ENCODE results near the gene FAM53C. TPM values are rescaled to one million over a fixed set of nuclear protein-coding genes. Genes with fewer than 3 reads are reported as not detected.

The FAM53C gene
- 26.7 TPM for total RNA-seq
- long read RNA-seq, full-length matches to known transcripts: 20 of 64 reads
- long read RNA-seq, partial matches to known transcripts: 27 of 64 reads
- long read RNA-seq, other reads (novel, unspliced or antisense): 17 of 64 reads

DNA sequence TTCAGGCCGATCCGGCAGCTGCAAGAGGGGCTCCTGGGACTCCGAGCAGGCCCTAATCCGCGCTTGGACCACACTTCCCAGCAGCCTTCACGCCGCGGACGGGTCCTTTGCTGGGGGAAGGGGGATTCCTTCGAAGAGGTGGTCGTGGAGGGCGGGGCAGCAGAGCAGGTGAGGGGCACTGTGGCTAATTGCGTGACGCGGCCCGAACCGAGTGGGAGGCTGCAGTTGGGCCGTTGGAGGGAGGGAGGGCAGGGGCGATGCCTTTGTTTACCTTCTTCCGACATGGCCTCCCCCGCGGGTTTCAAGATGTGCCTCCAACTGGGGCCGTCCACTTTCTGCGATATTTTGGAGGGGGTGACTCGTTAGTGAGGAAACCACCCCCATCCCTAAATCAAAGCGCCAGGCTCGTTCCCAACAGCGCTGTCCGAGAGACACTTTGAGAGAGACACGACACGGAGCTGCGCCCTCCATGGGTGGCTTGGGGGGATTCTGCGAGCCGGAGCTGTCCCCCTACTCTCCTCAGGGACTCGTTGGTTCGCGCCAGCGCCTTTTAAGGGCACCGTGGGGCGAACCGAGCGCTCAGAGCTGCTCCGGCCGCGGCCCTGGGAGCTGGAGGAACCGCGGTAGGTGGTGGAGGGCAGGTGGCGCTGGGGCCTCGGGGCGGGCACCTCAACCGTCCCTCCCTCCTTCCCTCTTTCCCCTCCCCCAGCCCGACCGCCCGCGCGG is at the start of gene FAM53C:
FAM53C (plus strand) TSS at position 582 of the 726 bp plus-strand sequence. CDS start 3,070 bp downstream, outside the sequence.
- Histone ChIP-seq H3K27me3 (ENCODE audit: low read depth) (no peaks in the 10 kb centered on the region), H3K27ac (replicated peaks) (peak within 1 kb of the TSS; percentile 97), H3K4me1 (peaks cover 38% of the 10 kb centered on the region), H3K4me3 (peak within 1 kb of the TSS; percentile 93), H3K36me3 (peaks cover 20% of the 10 kb centered on the region), H3K9me3 (replicated peaks) (no peaks in the 10 kb centered on the region)
- intact Hi-C loops (cut with micrococcal nuclease): no loop called here
- DNase-seq: peak; percentile 91
- TF ChIP-seq, protein P1, sequence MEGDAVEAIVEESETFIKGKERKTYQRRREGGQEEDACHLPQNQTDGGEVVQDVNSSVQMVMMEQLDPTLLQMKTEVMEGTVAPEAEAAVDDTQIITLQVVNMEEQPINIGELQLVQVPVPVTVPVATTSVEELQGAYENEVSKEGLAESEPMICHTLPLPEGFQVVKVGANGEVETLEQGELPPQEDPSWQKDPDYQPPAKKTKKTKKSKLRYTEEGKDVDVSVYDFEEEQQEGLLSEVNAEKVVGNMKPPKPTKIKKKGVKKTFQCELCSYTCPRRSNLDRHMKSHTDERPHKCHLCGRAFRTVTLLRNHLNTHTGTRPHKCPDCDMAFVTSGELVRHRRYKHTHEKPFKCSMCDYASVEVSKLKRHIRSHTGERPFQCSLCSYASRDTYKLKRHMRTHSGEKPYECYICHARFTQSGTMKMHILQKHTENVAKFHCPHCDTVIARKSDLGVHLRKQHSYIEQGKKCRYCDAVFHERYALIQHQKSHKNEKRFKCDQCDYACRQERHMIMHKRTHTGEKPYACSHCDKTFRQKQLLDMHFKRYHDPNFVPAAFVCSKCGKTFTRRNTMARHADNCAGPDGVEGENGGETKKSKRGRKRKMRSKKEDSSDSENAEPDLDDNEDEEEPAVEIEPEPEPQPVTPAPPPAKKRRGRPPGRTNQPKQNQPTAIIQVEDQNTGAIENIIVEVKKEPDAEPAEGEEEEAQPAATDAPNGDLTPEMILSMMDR (IDR thresholded peaks at IDR 0.05; ENCODE audit: borderline replicate concordance): no peak

DNA sequence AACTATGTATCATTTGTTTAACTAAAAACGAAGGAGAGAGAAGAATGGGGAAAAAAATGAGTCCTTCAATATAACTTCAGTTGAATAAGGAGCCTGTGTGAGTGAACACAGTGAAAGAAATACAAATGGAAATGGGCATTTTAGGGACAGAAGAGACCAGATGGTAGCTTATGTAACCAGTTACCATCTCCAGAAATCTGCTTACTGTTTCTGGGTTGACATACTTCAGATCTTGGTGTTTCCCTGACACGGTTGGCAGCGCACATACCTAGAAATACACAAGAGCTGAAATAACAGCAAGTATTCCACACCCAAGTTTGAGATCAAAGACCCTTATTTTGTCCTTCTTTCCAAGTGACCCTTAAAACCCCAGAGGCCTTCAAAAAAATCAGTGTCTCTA is 48.8 kb upstream of the FAM53C start:
- Histone ChIP-seq H3K27ac (replicated peaks) (no peak overlapping the region), H3K27me3 (ENCODE audit: low read depth) (no peaks in the 10 kb centered on the region), H3K4me1 (peaks cover 11% of the 10 kb centered on the region), H3K4me3 (no peak overlapping the region), H3K36me3 (no peaks in the 10 kb centered on the region), H3K9me3 (replicated peaks) (no peaks in the 10 kb centered on the region)
- DNase-seq: no peak
- TF ChIP-seq, protein P1 (IDR thresholded peaks at IDR 0.05; ENCODE audit: borderline replicate concordance): no peak
- intact Hi-C loops (cut with micrococcal nuclease): no loop called here

DNA sequence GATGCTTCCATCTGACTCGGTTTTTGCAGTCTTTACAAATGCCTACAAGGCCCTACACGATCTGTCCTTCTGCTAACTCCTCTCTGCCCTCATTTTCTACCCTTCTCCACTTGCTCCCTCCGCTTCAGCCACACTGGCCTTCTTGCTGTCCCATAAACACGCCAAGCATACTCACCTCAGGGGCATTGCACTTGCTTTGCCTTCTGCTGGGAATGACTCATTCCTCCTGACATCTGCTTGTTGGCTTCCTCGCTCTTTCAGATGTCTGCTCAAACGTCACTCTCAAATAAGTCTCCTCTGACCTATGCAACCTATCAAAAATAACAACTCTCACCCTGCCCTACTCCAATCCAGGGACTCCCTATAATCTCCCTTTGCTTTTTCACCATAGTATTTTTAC is 34.7 kb upstream of the FAM53C start:
- TF ChIP-seq, protein P1 (IDR thresholded peaks at IDR 0.05; ENCODE audit: borderline replicate concordance): no peak
- H3K4me1 ChIP-seq: peaks cover 4% of the 10 kb centered on the region
- H3K4me3 ChIP-seq: no peak overlapping the region
- no peaks in the 10 kb centered on the region for H3K36me3 ChIP-seq
- H3K27me3 ChIP-seq (ENCODE audit: low read depth): no peaks in the 10 kb centered on the region
- no peak for DNase-seq
- H3K27ac ChIP-seq (replicated peaks): no peak overlapping the region
- intact Hi-C loops (cut with micrococcal nuclease): no loop called here
- no peaks in the 10 kb centered on the region for H3K9me3 ChIP-seq (replicated peaks)

DNA sequence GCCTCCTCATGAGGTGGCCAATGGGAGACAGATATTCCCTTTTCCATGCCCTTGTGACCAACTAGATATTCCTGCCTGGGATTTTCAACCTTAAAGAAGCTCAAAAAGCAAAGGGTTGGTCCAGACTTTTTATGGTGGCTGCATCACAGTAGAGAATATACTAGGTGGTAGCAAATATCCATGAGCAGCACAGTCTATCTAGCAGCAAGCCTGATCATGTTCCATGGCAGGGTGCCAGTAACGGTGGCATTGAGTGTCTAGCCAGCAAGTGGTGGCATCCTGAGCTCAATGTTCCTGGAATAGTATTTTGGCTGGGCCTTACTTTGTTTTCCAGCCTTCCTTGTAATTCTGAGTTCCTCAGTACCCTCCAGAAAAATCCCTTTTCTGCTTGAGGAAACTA is 32.3 kb upstream of the FAM53C start:
- H3K9me3 ChIP-seq (replicated peaks): no peaks in the 10 kb centered on the region
- peaks cover 4% of the 10 kb centered on the region for H3K4me1 ChIP-seq
- intact Hi-C loops (cut with micrococcal nuclease): no loop called here
- peak; percentile 79 for DNase-seq
- H3K4me3 ChIP-seq: no peak overlapping the region
- no peaks in the 10 kb centered on the region for H3K27me3 ChIP-seq (ENCODE audit: low read depth)
- TF ChIP-seq, protein P1 (IDR thresholded peaks at IDR 0.05; ENCODE audit: borderline replicate concordance): peak; percentile 29
- peak overlapping the region; percentile 62 for H3K27ac ChIP-seq (replicated peaks)
- H3K36me3 ChIP-seq: no peaks in the 10 kb centered on the region

DNA sequence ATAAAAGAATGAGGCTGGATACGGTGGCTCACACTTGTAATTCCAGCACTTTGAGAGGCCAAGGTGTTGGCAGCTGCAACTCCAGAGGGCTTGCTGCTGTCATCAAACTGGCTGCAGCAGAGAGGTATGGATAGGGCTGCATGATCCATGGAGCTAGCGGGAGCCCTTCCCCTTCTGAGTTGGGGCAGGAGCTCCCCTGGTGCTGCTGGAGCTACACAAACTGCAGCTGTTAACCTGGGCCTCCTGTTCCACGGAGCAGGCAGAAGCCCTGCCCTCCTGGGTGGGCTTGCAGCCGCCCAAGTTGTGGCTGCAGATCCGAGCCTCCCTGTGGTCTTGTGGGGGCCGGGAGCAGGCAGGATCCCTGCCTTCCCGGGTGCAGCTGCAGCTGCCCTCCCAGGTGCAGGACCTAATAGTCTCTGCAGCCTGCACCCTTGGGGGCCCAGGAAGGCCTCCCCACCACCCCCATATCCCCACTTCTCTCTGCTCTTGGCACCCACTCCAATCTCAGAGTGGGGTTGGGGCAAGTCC is 22.3 kb upstream of the FAM53C start:
- no peaks in the 10 kb centered on the region for H3K36me3 ChIP-seq
- no peak for DNase-seq
- TF ChIP-seq, protein P1 (IDR thresholded peaks at IDR 0.05; ENCODE audit: borderline replicate concordance): no peak
- H3K9me3 ChIP-seq (replicated peaks): no peaks in the 10 kb centered on the region
- no peaks in the 10 kb centered on the region for H3K27me3 ChIP-seq (ENCODE audit: low read depth)
- intact Hi-C loops (cut with micrococcal nuclease): no loop called here
- H3K4me1 ChIP-seq: no peaks in the 10 kb centered on the region
- H3K27ac ChIP-seq (replicated peaks): no peak overlapping the region
- no peak overlapping the region for H3K4me3 ChIP-seq
